Activated naive CD8-positive, alpha-beta T cell treated with anti-CD3 and anti-CD28 coated beads, Interleukin-2, amount 10 ng/mL, durations not matched to agents 7 days and 5 days (primary cell): Measurements from ENCODE around the gene MTURN. TPM values are rescaled to one million over a fixed set of nuclear protein-coding genes. Genes with fewer than 3 reads are reported as not detected.

Experiments used
- ATAC-seq: fragments of 150-1000 bp; cut with Tn5 transposase; one replicate; pipeline ENCODE4 v1.10.0; 2021; ENCODE audit warnings: low read depth, moderate library complexity
- POLR2A ChIA-PET: fragments of 350-600 bp; sonication (Branson Sonifier 250); formaldehyde crosslinking; loops from one replicate; lab custom pipeline; 2021; ENCODE audit warnings: antibody characterized with exemption; lab: Charles Lee
- DNase-seq: peaks from one replicate; pipeline ENCODE4 v3.0.0; 2021
- H3K27ac Mint-ChIP-seq: one replicate; pipeline ENCODE4 v1.8.0; 2022; ENCODE audit warnings: mild to moderate bottlenecking, mixed read lengths
- H3K27me3 Mint-ChIP-seq: one replicate; pipeline ENCODE4 v1.8.0; 2022; ENCODE audit warnings: mild to moderate bottlenecking, moderate library complexity, mixed read lengths
- H3K36me3 Mint-ChIP-seq: one replicate; pipeline ENCODE4 v1.8.0; 2021; ENCODE audit warnings: mild to moderate bottlenecking, mixed read lengths
- H3K4me1 Mint-ChIP-seq: one replicate; pipeline ENCODE4 v1.8.0; 2021; ENCODE audit warnings: mixed read lengths
- H3K4me3 Mint-ChIP-seq: one replicate; pipeline ENCODE4 v1.8.0; 2022; ENCODE audit warnings: mild to moderate bottlenecking, moderate library complexity, mixed read lengths
- H3K9me3 Mint-ChIP-seq: one replicate; pipeline ENCODE4 v1.8.0; 2021; ENCODE audit warnings: mixed read lengths
- total RNA-seq, 2 experiments: library from RNA; stranded (reverse); gene quantifications; one replicate each; pipeline ENCODE4 v1.2.3, GENCODE V29; 2021

MTURN gene
- total RNA-seq, 2 experiments from 2014 or later = 6.1 to 9.7 TPM

DNA sequence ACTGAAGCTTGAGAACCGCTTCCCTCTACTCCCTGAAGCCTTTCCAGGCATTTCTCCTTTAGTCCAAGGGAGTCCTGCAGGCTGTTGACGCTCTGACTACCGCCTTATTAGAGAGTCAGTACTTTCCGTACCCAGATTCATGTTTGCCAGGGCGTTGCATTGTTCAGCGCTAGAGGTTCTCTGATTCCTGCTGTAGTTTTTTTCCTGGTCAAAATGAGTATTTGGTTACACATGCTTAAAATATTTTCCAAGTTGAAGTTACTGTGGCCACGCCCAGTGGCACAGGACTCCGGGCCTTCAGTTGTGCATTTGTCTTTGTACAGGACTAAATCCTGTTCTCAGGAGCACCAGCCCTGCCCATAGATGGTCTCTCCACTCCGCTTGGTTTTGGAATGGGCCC is 7.9 kb downstream of the MTURN start:
- Mint-ChIP-seq H3K27ac (no peak overlapping the region), H3K27me3 (peaks cover 5% of the 10 kb centered on the region), H3K4me1 (peaks cover 4% of the 10 kb centered on the region), H3K36me3 (no peaks in the 10 kb centered on the region), H3K4me3 (no peak overlapping the region), H3K9me3 (no peaks in the 10 kb centered on the region)
- POLR2A ChIA-PET = no interaction called here
- no peak for DNase-seq
- ATAC-seq = no peak

DNA sequence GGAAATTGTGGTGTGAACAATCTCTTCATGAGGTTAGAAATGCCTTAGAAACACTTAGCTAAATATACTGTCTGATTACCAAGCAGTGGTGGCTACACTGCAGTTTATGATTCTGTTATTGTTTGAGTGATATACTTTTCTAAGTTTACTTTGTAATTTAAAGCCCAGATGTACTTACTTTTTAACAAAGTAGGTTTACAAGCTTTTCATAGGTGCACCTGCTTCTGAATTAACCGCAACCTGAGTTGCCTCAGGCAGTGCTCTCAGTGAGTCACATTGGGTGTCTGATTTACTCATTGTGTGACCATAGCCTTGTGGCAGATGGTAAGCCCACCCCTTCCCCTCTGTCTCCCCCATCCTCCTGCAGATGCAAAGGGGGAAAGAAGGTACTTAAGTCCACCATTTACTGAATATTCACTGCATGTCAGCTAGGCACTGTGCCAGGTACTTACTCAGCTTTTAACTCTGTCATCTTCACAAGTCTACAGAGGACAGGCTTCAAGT is 9.0 kb downstream of the MTURN start:
- H3K4me3 Mint-ChIP-seq = no peak overlapping the region
- POLR2A ChIA-PET = no interaction called here
- H3K27ac Mint-ChIP-seq = no peak overlapping the region
- DNase-seq (no peak), ATAC-seq (no peak)
- no peaks in the 10 kb centered on the region for H3K36me3 Mint-ChIP-seq
- peaks cover 2% of the 10 kb centered on the region for H3K27me3 Mint-ChIP-seq
- peaks cover 5% of the 10 kb centered on the region for H3K4me1 Mint-ChIP-seq
- H3K9me3 Mint-ChIP-seq = no peaks in the 10 kb centered on the region

DNA sequence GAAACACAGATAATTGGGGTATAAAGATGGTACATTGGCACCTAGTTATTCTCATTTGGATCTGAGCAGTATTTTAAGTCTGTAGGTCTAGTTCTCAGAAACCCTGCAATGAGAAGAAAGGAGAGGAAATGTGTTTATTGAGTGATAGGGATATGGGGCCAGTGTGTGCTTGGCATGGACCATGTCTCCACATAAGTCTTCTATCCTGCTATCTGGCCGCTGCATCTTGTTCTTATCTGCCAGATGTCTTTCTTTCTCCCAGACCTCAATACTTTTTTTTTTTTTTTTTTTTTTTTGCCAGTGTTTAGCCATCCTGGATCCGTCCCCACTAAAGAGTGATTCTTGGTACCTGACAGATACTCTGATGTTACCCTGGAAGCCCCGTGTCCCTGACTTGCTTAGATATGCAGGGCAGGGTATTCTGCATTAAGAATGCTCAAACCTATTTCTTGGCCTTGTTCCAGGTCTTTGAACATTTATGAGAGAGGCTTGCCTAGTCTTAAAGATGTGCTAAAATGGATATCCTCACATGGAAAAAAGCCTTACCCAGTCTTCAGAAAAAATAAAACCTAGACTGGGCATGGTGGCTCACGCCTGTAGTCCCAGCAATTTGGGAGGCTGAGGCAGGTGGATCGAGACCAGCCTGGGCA is 10.0 kb downstream of the MTURN start:
- Mint-ChIP-seq H3K4me3 (no peak overlapping the region), H3K36me3 (no peaks in the 10 kb centered on the region), H3K9me3 (no peaks in the 10 kb centered on the region), H3K27me3 (peaks cover 2% of the 10 kb centered on the region), H3K27ac (no peak overlapping the region), H3K4me1 (peaks cover 12% of the 10 kb centered on the region)
- POLR2A ChIA-PET = no interaction called here
- DNase-seq (no peak), ATAC-seq (no peak)

DNA sequence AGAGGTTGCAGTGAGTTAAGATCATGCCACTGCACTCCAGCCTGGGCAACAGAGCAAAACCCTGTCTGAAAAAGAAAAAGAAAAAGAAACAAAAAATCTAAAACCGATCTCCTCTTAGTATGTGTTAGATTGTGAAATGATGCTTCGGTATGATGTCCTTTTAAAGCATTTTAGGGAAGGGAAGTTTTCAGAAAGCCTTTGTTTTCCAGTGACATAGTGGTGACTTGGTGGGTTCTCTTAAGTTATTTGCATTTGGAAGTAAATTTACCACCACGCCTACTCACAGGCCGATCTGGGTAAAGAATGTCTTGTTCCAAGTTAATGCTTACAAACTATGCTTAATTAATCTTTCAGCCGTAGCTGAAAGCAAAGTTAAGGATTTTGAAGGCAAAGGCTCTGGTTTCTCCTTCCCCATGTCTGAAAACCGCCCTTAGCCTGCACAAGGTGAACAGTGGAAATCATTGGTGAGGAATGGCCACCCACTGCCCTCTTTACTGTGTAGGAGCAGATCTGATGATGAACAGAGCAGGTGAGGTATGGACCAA is 10.7 kb downstream of the MTURN start:
- H3K4me3 Mint-ChIP-seq = no peak overlapping the region
- POLR2A ChIA-PET = no interaction called here
- DNase-seq = no peak

DNA sequence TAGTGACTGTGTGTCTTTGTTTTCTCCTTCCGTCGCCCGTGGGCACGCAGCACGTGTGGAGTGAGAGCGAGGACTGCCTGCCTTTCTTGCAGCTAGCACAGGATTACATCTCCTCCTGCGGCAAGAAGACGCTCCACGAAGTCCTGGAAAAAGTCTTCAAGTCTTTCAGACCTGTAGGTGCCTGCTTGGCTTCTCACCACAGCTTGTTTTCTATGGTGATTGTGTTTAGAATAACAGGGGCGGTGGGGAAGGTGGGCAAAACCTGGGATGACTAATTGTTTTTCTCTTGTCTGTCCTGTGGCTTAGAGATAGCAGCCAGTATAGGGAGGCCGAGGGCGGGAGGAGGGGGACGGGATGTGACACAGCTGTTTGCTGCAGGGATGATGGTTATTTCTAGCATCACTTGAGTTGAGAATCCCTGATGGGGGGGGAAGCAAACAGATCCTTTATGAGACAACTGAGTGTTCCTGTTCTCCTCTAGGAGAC is 11.4 kb downstream of the MTURN start:
- H3K36me3 Mint-ChIP-seq = no peaks in the 10 kb centered on the region
- no peak overlapping the region for H3K4me3 Mint-ChIP-seq
- peaks cover 2% of the 10 kb centered on the region for H3K27me3 Mint-ChIP-seq
- H3K9me3 Mint-ChIP-seq = no peaks in the 10 kb centered on the region
- no peak overlapping the region for H3K27ac Mint-ChIP-seq
- no peak for ATAC-seq
- H3K4me1 Mint-ChIP-seq = peaks cover 12% of the 10 kb centered on the region
- POLR2A ChIA-PET = no interaction called here
- DNase-seq = no peak

More for the DNA sequence above, 10.7 kb downstream of the MTURN start:
- H3K27me3 Mint-ChIP-seq = peaks cover 2% of the 10 kb centered on the region
- no peak overlapping the region for H3K27ac Mint-ChIP-seq
- H3K9me3 Mint-ChIP-seq = no peaks in the 10 kb centered on the region
- H3K4me1 Mint-ChIP-seq = peaks cover 12% of the 10 kb centered on the region
- no peaks in the 10 kb centered on the region for H3K36me3 Mint-ChIP-seq
- ATAC-seq = no peak

DNA sequence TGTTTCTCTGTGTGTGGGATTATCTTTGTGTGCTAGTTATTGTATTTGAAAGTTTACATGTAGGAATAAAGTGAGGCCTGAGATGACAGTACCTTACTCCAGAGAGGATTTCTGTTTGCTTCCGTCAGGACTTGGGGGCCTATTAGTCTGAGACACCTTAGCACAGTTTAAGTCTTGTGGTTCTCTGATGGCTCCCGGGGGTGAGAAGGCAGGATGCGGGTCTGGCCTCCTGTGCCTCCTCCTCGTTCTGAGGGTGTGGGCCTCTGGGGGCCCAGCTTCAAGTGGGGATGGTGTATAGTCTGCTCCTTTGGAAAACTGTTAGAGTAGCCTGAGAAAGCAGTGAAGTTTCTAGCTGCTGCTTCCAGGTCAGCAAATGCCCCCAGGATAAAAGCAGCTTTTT is 12.4 kb downstream of the MTURN start:
- Mint-ChIP-seq H3K4me3 (no peak overlapping the region), H3K36me3 (no peaks in the 10 kb centered on the region), H3K27ac (no peak overlapping the region), H3K4me1 (peaks cover 12% of the 10 kb centered on the region), H3K27me3 (peaks cover 2% of the 10 kb centered on the region), H3K9me3 (no peaks in the 10 kb centered on the region)
- POLR2A ChIA-PET = no interaction called here
- DNase-seq = no peak
- ATAC-seq = peak; percentile 41

DNA sequence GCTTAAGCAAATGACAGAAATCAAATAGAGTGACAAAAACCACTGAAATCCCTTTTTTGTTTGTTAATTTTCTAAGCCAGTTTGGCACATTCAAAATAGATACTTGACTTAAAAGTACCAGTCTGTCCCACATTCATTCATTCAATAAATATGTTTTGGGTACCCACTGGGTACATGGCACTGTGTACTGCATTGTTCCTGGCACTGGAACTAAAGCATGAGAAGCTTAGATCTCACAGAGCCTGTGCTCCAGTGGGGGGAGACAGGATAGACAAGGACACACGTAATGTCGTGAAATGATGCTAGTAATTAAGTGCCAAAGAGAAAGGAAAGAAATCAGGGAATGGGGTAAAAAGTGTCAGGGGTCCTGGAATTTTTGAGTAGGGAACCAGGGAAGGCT is 13.0 kb downstream of the MTURN start:
- DNase-seq (no peak), ATAC-seq (no peak)
- no peak overlapping the region for H3K27ac Mint-ChIP-seq
- POLR2A ChIA-PET = no interaction called here
- no peak overlapping the region for H3K4me3 Mint-ChIP-seq
- H3K9me3 Mint-ChIP-seq = no peaks in the 10 kb centered on the region
- peaks cover 2% of the 10 kb centered on the region for H3K27me3 Mint-ChIP-seq
- H3K36me3 Mint-ChIP-seq = no peaks in the 10 kb centered on the region
- peaks cover 14% of the 10 kb centered on the region for H3K4me1 Mint-ChIP-seq

DNA sequence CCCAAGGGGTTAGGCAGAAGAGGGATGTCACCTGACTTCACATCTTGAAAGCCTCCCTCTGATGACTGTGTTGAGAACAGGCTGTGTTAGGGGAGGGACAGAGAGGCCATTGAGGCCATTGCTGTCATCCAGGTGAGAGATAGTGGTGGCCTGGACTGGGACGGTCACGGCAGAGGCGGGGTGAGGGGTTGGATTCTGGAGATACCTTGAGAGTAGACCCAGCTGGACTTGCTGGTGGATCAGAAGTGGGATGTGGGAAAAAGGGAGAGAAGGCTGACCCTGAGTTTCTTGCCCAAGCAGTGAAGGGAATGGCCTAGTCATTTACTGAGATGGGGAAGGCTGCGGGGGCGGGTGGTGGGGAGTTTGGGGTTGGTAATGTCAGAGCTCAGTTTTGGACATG is 13.6 kb downstream of the MTURN start:
- H3K27me3 Mint-ChIP-seq = no peaks in the 10 kb centered on the region
- POLR2A ChIA-PET = interaction anchor here (0.6 to 1.4 kb wide), 5 partner anchors 9 to 113 kb away, joined by 3 to 9 read pairs (median 4); no protein-coding TSS in a partner anchor
- no peak overlapping the region for H3K4me3 Mint-ChIP-seq
- DNase-seq = no peak
- peaks cover 14% of the 10 kb centered on the region for H3K4me1 Mint-ChIP-seq
- H3K9me3 Mint-ChIP-seq = no peaks in the 10 kb centered on the region
- no peaks in the 10 kb centered on the region for H3K36me3 Mint-ChIP-seq
- no peak for ATAC-seq
- H3K27ac Mint-ChIP-seq = no peak overlapping the region

DNA sequence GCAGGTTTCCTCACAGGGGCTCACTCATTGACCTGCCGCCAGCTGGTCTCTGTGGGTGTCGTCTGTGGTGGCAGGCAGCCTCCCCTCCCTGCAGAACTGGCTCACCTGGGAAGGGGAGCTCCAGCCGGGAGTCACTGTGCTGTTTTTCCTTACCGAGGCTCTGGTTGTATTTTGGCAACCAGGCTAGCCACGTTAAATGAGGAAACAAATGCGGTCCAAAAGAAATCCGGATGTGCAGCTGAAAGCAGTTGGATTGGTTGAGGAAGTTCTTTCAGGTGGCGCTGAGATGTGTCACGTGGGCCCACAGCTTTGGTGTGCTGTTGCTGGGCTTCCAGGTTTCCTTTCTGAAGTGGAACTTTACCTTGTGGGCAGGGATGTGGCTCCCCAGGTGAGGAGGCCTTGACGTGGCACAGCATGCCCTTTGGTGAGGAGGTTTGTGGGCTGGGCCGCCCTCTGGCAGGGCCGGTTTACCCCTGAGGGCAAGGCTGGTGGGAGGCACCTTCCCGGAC is 14.2 kb downstream of the MTURN start:
- H3K27me3 Mint-ChIP-seq = no peaks in the 10 kb centered on the region
- no peak overlapping the region for H3K4me3 Mint-ChIP-seq
- H3K4me1 Mint-ChIP-seq = peaks cover 12% of the 10 kb centered on the region
- H3K36me3 Mint-ChIP-seq = no peaks in the 10 kb centered on the region
- H3K27ac Mint-ChIP-seq = no peak overlapping the region
- DNase-seq = peak; percentile 56
- POLR2A ChIA-PET = interaction anchor here (0.6 to 1.4 kb wide), 5 partner anchors 8 to 113 kb away, joined by 3 to 9 read pairs (median 4); no protein-coding TSS in a partner anchor
- ATAC-seq = peak; percentile 85
- no peaks in the 10 kb centered on the region for H3K9me3 Mint-ChIP-seq

DNA sequence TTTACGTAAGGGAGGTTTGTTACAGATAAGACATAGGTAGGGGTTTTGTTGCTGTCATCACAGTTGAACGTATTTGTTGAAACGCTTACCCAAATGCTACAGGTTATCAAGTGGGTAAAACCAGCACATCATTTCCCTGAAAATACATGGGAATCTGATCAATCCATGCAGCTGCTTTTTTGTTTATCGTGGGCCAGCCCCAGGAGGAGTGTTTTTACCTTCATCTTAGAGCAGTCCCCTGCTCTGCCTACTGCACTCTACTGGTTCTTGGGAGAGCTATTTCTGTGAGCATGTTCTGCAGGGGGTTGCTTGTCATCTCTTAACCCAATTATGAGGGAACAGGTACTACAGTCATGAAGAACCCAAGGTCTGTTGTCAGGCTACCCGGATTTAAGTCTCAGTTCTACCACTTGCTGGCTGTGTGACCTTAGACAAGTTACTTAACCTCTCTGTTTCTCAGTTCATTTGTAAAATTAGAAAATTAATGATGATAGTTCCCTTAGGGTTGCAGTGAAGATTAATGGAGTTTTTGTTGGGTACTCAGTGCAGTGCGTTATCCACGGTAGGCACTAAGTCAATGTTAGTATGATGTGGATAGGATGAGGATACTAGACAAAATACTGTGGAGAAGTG is 15.0 kb downstream of the MTURN start:
- ATAC-seq (no peak), DNase-seq (no peak)
- H3K27me3 Mint-ChIP-seq = no peaks in the 10 kb centered on the region
- no peak overlapping the region for H3K4me3 Mint-ChIP-seq
- no peaks in the 10 kb centered on the region for H3K9me3 Mint-ChIP-seq
- POLR2A ChIA-PET = interaction anchor here (1.1 to 1.4 kb wide), 4 partner anchors 8 to 14 kb away, joined by 3 to 9 read pairs (median 4); no protein-coding TSS in a partner anchor
- no peaks in the 10 kb centered on the region for H3K36me3 Mint-ChIP-seq
- peaks cover 9% of the 10 kb centered on the region for H3K4me1 Mint-ChIP-seq
- H3K27ac Mint-ChIP-seq = no peak overlapping the region

DNA sequence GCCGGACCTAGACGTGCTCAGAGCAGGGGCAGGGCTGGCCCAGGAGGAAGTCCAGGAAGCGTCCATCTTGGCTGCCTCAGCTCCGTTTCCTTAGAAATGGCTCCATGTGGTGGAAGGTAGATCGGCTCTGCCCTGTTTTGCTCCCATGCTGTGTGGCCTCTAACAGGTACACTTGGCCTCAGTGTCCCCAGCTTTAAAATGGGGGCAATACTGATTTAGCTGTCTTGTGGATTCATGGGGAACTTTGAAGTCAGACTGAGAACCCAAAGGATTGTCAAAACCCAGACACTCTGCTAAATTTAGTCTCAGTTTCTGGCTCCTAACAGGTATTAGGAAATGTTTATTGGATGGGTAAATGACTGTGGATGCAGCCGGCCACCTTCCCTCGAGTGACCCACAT is 15.9 kb downstream of the MTURN start:
- Mint-ChIP-seq H3K36me3 (no peaks in the 10 kb centered on the region), H3K9me3 (no peaks in the 10 kb centered on the region), H3K4me1 (peaks cover 12% of the 10 kb centered on the region), H3K4me3 (no peak overlapping the region), H3K27ac (no peak overlapping the region), H3K27me3 (no peaks in the 10 kb centered on the region)
- ATAC-seq (no peak), DNase-seq (no peak)
- POLR2A ChIA-PET = no interaction called here

DNA sequence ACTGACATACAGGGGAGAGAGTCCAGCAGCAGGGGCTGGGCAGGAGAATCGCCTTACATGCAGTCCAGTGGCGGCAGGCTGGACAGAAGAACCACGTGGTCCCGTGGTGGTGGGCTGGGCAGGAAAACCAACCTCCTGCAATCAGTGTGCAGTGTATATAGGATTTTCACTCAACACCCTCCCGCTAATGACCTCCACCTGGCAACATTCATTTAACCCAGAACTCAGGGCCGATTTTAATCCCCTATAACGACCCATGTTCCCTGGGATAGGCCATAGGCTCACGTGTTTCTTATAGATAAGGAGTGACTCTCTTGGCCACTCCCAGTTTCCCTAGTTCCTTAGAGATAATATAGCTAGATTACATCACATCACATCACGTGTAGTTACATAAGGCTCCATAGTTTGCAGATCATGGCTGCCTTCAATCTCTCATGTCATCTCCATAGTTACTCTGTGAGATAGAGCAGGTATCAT is 19.4 kb downstream of the MTURN start:
- POLR2A ChIA-PET = no interaction called here

DNA sequence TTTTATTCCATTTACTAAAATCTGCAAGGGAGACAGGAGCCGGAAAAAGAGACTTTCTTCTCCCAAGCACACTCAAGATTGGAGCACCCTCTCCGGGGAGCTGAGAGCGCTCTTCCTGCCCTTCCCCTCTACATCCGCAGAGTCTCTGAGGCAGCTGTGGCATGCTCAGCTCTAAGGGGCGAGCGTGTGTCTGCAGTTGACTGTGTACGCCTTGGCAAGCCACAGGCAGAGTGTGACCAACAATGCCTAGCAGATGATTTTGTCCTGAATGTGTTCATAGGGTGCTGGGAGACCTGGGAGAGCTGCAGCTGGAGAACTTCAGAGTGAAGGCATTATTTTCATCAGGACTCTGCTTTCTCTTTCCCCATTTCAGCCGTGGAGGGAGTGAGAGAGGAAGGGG is 20.7 kb downstream of the MTURN start:
- POLR2A ChIA-PET = no interaction called here
- H3K27me3 Mint-ChIP-seq = no peaks in the 10 kb centered on the region
- ATAC-seq = no peak
- peak overlapping the region; percentile 21 for H3K4me3 Mint-ChIP-seq
- H3K9me3 Mint-ChIP-seq = no peaks in the 10 kb centered on the region
- H3K27ac Mint-ChIP-seq = no peak overlapping the region
- peaks cover 38% of the 10 kb centered on the region for H3K4me1 Mint-ChIP-seq
- H3K36me3 Mint-ChIP-seq = no peaks in the 10 kb centered on the region
- DNase-seq = no peak

More for the DNA sequence above, 19.4 kb downstream of the MTURN start:
- peaks cover 29% of the 10 kb centered on the region for H3K4me1 Mint-ChIP-seq
- no peaks in the 10 kb centered on the region for H3K36me3 Mint-ChIP-seq
- H3K4me3 Mint-ChIP-seq = no peak overlapping the region
- H3K9me3 Mint-ChIP-seq = no peaks in the 10 kb centered on the region
- ATAC-seq (no peak), DNase-seq (no peak)
- H3K27me3 Mint-ChIP-seq = no peaks in the 10 kb centered on the region
- H3K27ac Mint-ChIP-seq = no peak overlapping the region
